HepG2 (cell line): Measurements from ENCODE around the gene PRRT1. TPM values are rescaled to one million over a fixed set of nuclear protein-coding genes. Genes with fewer than 3 reads are reported as not detected.

Source experiments
- ARNT2 ChIP-seq: sonication (generic); formaldehyde crosslinking; IDR thresholded peaks from 2 replicates; pipeline ENCODE4 v1.8.0; 2022; ENCODE audit warnings: mild to moderate bottlenecking, low read depth, missing genetic modification reagents, moderate library complexity
- CBFB ChIP-seq: sonication (generic); formaldehyde crosslinking; IDR thresholded peaks from 2 replicates; pipeline ENCODE4 v1.4.0; 2020; ENCODE audit warnings: missing genetic modification reagents
- EED ChIP-seq: sonication (generic); formaldehyde crosslinking; IDR thresholded peaks from 2 replicates; pipeline ENCODE4 v1.5.0; 2020; ENCODE audit warnings: mild to moderate bottlenecking, missing genetic modification reagents
- ELF1 ChIP-seq: sonication (generic); formaldehyde crosslinking; IDR thresholded peaks from 2 replicates; pipeline ENCODE4 v1.4.0; 2020; ENCODE audit warnings: missing genetic modification reagents
- HCFC1 ChIP-seq: fragments of 150-350 bp; IDR thresholded peaks from 2 replicates; pipeline ENCODE4 v1.6.1; 2014; ENCODE audit warnings: low read depth, low read length
- HOXA3 ChIP-seq: sonication (generic); formaldehyde crosslinking; IDR thresholded peaks from 2 replicates; pipeline ENCODE4 v1.5.0; 2020; ENCODE audit warnings: missing genetic modification reagents
- ISL2 ChIP-seq: sonication (generic); formaldehyde crosslinking; IDR thresholded peaks from 2 replicates; pipeline ENCODE4 v1.5.0; 2020; ENCODE audit warnings: missing genetic modification reagents
- KLF15 ChIP-seq: sonication (generic); formaldehyde crosslinking; IDR thresholded peaks from 2 replicates; pipeline ENCODE4 v1.8.1; 2023; ENCODE audit warnings: borderline replicate concordance, mild to moderate bottlenecking, inconsistent platforms, missing genetic modification reagents, mixed read lengths
- MED1 ChIP-seq: sonication (generic); formaldehyde crosslinking; IDR thresholded peaks from 2 replicates; pipeline ENCODE4 v1.4.0; 2020; ENCODE audit warnings: missing genetic modification reagents
- MEF2D ChIP-seq: sonication (generic); formaldehyde crosslinking; IDR thresholded peaks from 2 replicates; pipeline ENCODE4 v1.5.1; 2020; ENCODE audit warnings: mild to moderate bottlenecking, missing genetic modification reagents
- MIER2 ChIP-seq: IDR thresholded peaks from 2 replicates; pipeline ENCODE4 v1.6.1; 2016; ENCODE audit warnings: missing biosample characterization, missing genetic modification reagents
- POLR2AphosphoS5 ChIP-seq: IDR thresholded peaks from 2 replicates; pipeline ENCODE4 v1.6.1; 2012; ENCODE audit warnings: low read depth, low read length
- RNF2 ChIP-seq: fragments of 450-650 bp; conservative IDR thresholded peaks from 2 replicates; pipeline ENCODE4 v1.6.1; 2016; ENCODE audit warnings: low read depth
- SALL1 ChIP-seq: sonication (generic); formaldehyde crosslinking; IDR thresholded peaks from 2 replicates; pipeline ENCODE4 v1.8.0; 2022; ENCODE audit warnings: mild to moderate bottlenecking, missing genetic modification reagents
- SAP130 ChIP-seq: IDR thresholded peaks from 2 replicates; pipeline ENCODE4 v1.6.1; 2016; ENCODE audit warnings: low read depth
- TBX3 ChIP-seq: fragments of 450-650 bp; IDR thresholded peaks from 2 replicates; pipeline ENCODE4 v1.6.1; 2017; ENCODE audit warnings: antibody characterized with exemption, mild to moderate bottlenecking, inconsistent platforms, borderline replicate concordance
- TGIF2 ChIP-seq: IDR thresholded peaks from 2 replicates; pipeline ENCODE4 v1.6.1; 2016; ENCODE audit warnings: control low read depth, missing compliant biosample characterization
- ZIK1 ChIP-seq: sonication (generic); formaldehyde crosslinking; IDR thresholded peaks from 2 replicates; pipeline ENCODE4 v1.5.0; 2020; ENCODE audit warnings: mild to moderate bottlenecking, low read depth, missing genetic modification reagents, borderline replicate concordance
- ZNF296 ChIP-seq: sonication (generic); formaldehyde crosslinking; conservative IDR thresholded peaks from 2 replicates; pipeline ENCODE4 v1.5.0; 2020; ENCODE audit warnings: mild to moderate bottlenecking, missing genetic modification reagents
- ZNF33B ChIP-seq: sonication (generic); formaldehyde crosslinking; IDR thresholded peaks from 2 replicates; pipeline ENCODE4 v1.5.1; 2020; ENCODE audit warnings: mild to moderate bottlenecking, missing genetic modification reagents
- ZNF354B ChIP-seq: sonication (generic); formaldehyde crosslinking; IDR thresholded peaks from 2 replicates; pipeline ENCODE4 v1.8.0; 2022; ENCODE audit warnings: mild to moderate bottlenecking, missing genetic modification reagents
- ZNF749 ChIP-seq: sonication (generic); formaldehyde crosslinking; IDR thresholded peaks from 2 replicates; pipeline ENCODE4 v1.8.0; 2022; ENCODE audit warnings: mild to moderate bottlenecking, missing genetic modification reagents, moderate library complexity, borderline replicate concordance
- polyA plus RNA-seq, 8 experiments: library from polyadenylated mRNA; depleted of rRNA in 3 of 8; stranded (reverse) in 7 of 8; unstranded in 1 of 8; fragments of >200 nt; fragmentation: Illumina TruSeq in 4 of 8; extraction: Trizol in 4 of 8; gene quantifications; 2 replicates each; pipeline versions ENCODE4 v1.2.1 to v1.2.3, GENCODE V29; 2011 to 2016; ENCODE audit warnings: low read depth in 4 of 8, missing spikeins in 1 of 8, mixed read lengths in 1 of 8; ENCODE audit not compliant: insufficient read depth in 1 of 8
- total RNA-seq, 5 experiments: library from RNA; depleted of rRNA; stranded (reverse); fragments of >200 nt; fragmentation: Illumina TruSeq; extraction: Trizol; gene quantifications; 2 replicates each; pipeline ENCODE4 v1.2.3, GENCODE V29; 2016; ENCODE audit warnings: low read depth in 1 of 5
- TF ChIP-seq, protein P1 (sequence below): IDR thresholded peaks from 2 replicates; pipeline ENCODE4 v1.6.1; 2016; ENCODE audit warnings: low read depth, borderline replicate concordance
- TF ChIP-seq, protein P2 (sequence below): IDR thresholded peaks from 2 replicates; pipeline ENCODE4 v1.6.1; 2018; ENCODE audit warnings: missing genetic modification reagents
- TF ChIP-seq, protein P3 (sequence below): IDR thresholded peaks from 2 replicates; pipeline ENCODE4 v1.6.1; 2012; ENCODE audit warnings: low read length, improper control_type of control experiment
- TF ChIP-seq, protein P4 (sequence below): sonication (generic); formaldehyde crosslinking; IDR thresholded peaks from 2 replicates; pipeline ENCODE4 v1.8.0; 2023; ENCODE audit warnings: mild to moderate bottlenecking, missing genetic modification reagents

Gene PRRT1
- total and polyA plus RNA-seq, 2 of the 13 experiments (the other 11 are each of a cell fraction or from before 2014, with no cell fraction given), result 0.64 to 1.4 TPM

DNA sequence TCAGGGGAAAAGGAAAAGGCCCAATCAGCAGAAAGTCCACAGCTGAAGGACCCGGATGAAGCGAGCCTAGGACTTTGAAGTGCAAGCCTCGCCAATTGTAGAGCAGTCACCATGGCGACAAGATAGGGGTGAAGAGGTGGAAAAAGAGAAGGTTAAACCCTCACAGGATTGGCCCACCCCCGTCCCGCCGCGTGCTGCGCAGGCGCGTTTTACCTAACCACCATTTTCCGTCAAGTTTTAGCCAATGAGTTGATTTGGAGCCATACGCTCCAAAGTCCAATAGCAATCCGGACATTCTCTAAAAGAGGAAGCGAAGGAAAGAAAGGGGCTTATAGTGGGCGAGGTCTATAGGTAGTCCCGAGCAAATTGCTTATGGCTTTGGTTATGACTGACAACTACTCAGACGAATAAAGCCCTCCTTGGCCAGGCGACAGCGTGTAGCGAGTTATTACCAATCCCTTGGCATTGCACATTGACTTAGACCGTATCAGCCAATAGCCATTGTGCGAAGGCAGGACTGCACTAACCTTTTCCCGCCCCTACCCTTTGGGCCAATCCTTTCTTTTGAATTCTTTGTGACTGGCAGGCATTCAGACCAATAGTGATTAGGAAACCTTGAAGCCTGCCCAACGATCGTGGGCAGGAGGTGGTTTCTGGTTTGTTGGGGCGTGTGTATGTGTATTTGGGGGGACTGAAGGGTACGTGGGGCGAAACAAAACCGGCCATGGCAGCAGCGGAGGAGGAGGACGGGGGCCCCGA is 26.2 kb upstream of the PRRT1 start, which contains the start of gene RNF5 (continued):
- 0 out of 2 replicates have a peak, but pooled peaks have one; percentile 15 for TF ChIP-seq MIER2 (CRISPR knock-in tag)
- 0 out of 2 replicates have a peak, but pooled peaks have one; percentile 34 for TF ChIP-seq ISL2 (CRISPR knock-in tag)
- TF ChIP-seq, protein P1, sequence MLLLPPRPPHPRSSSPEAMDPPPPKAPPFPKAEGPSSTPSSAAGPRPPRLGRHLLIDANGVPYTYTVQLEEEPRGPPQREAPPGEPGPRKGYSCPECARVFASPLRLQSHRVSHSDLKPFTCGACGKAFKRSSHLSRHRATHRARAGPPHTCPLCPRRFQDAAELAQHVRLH, result 0 out of 2 replicates have a peak, but pooled peaks have one; percentile 54
- TF ChIP-seq CBFB (CRISPR knock-in tag), result no peak
- TF ChIP-seq, protein P2, sequence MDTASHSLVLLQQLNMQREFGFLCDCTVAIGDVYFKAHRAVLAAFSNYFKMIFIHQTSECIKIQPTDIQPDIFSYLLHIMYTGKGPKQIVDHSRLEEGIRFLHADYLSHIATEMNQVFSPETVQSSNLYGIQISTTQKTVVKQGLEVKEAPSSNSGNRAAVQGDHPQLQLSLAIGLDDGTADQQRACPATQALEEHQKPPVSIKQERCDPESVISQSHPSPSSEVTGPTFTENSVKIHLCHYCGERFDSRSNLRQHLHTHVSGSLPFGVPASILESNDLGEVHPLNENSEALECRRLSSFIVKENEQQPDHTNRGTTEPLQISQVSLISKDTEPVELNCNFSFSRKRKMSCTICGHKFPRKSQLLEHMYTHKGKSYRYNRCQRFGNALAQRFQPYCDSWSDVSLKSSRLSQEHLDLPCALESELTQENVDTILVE (CRISPR knock-in tag), result no peak; the same call in 1 of the 2 replicates
- peak; percentile 37; the same call in 1 of the 2 replicates for TF ChIP-seq POLR2AphosphoS5
- no peak for TF ChIP-seq ZNF749 (CRISPR knock-in tag)
- peak; percentile 50 for TF ChIP-seq SALL1 (CRISPR knock-in tag)
- TF ChIP-seq ARNT2 (CRISPR knock-in tag), result 0 out of 2 replicates have a peak, but pooled peaks have one; percentile 38
- TF ChIP-seq HOXA3, result peak; percentile 50
- TF ChIP-seq ZNF296 (CRISPR knock-in tag), result no peak
- TF ChIP-seq, protein P3, sequence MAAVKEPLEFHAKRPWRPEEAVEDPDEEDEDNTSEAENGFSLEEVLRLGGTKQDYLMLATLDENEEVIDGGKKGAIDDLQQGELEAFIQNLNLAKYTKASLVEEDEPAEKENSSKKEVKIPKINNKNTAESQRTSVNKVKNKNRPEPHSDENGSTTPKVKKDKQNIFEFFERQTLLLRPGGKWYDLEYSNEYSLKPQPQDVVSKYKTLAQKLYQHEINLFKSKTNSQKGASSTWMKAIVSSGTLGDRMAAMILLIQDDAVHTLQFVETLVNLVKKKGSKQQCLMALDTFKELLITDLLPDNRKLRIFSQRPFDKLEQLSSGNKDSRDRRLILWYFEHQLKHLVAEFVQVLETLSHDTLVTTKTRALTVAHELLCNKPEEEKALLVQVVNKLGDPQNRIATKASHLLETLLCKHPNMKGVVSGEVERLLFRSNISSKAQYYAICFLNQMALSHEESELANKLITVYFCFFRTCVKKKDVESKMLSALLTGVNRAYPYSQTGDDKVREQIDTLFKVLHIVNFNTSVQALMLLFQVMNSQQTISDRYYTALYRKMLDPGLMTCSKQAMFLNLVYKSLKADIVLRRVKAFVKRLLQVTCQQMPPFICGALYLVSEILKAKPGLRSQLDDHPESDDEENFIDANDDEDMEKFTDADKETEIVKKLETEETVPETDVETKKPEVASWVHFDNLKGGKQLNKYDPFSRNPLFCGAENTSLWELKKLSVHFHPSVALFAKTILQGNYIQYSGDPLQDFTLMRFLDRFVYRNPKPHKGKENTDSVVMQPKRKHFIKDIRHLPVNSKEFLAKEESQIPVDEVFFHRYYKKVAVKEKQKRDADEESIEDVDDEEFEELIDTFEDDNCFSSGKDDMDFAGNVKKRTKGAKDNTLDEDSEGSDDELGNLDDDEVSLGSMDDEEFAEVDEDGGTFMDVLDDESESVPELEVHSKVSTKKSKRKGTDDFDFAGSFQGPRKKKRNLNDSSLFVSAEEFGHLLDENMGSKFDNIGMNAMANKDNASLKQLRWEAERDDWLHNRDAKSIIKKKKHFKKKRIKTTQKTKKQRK, result peak; percentile 98
- peak; percentile 46; the same call in 1 of the 2 replicates for TF ChIP-seq EED (CRISPR knock-in tag)
- TF ChIP-seq SAP130, result peak; percentile 63
- TF ChIP-seq MED1 (CRISPR knock-in tag), result no peak
- TF ChIP-seq, protein P4, sequence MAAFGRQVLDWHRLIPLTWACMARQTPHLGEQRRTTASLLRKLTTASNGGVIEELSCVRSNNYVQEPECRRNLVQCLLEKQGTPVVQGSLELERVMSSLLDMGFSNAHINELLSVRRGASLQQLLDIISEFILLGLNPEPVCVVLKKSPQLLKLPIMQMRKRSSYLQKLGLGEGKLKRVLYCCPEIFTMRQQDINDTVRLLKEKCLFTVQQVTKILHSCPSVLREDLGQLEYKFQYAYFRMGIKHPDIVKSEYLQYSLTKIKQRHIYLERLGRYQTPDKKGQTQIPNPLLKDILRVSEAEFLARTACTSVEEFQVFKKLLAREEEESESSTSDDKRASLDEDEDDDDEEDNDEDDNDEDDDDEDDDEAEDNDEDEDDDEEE (CRISPR knock-in tag), result peak; percentile 45; the same call in 1 of the 2 replicates
- peak; percentile 71 for TF ChIP-seq ELF1 (CRISPR knock-in tag)
- no peak for TF ChIP-seq ZNF354B
- peak; percentile 32; the same call in 1 of the 2 replicates for TF ChIP-seq TGIF2 (CRISPR knock-in tag)
- no peak for TF ChIP-seq KLF15 (CRISPR knock-in tag)
- TF ChIP-seq ZIK1, result peak; percentile 3; the same call in 1 of the 2 replicates
- peak; percentile 25; the same call in 1 of the 2 replicates for TF ChIP-seq HCFC1
- peak; percentile 22; the same call in 1 of the 2 replicates for TF ChIP-seq ZNF33B (CRISPR knock-in tag)
- no peak for TF ChIP-seq MEF2D
- peak; percentile 58 for TF ChIP-seq RNF2
- TF ChIP-seq TBX3, result peak; percentile 41; the same call in 1 of the 2 replicates
